CD4-positive, alpha-beta T cell treated with Interleukin-2 at 100 ng/mL for 4 hours (primary cell): ENCODE measurements around the gene NARF.

Source experiments
- DNase-seq: peaks from one replicate; pipeline ENCODE4 v3.0.0-alpha.2; 2020; ENCODE audit warnings: low spot score

The NARF gene

DNA sequence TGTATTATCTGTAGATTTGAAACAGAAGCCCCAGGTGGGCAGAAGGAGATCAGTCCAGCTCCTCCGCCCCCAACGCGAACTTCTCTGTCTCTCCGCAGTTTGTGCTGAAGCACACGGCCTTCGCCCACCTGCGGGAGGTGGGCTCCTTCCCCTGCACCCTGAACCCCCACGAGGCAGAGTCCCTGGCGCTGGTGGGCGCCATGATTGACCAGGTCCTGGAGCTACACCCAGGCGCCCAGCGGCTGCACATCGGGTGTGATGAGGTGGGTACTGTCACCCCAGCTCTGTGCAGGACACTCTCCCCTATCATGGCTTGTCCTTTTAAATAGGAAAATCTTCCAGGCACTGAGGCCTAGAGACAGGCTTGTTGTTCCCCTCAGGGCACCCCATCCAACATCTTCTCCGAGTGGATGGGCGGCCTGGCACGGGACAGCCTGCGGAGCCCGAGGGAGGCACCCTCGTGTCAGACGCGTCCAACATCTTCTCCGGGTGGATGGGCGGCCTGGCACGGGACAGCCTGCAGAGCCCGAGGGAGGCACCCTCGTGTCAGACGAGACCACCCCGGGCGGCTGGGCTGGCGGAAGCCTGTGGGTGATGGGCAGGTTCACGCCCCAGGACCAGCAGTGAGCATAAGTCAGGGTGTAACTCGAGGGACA lies 24.9 kb upstream of the NARF start:
- no peak for DNase-seq

DNA sequence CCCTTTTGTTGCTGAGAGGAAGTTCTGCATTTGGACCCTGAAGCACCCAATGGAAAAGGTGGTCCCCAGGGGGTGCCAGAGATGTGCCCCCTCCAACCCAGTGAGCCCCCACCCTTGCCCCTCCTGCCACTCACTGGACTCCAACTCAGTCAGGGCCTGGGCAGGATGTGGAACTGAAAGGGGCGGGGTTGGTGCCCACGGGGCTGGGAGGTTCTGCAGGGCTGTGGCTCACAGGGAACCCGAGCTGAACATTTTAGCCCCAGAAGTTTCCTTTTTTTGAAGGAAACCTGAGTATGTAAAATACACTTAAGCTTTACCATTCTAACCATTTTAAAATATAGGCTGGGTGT lies 24.4 kb upstream of the NARF start:
- peak; percentile 31 for DNase-seq

DNA sequence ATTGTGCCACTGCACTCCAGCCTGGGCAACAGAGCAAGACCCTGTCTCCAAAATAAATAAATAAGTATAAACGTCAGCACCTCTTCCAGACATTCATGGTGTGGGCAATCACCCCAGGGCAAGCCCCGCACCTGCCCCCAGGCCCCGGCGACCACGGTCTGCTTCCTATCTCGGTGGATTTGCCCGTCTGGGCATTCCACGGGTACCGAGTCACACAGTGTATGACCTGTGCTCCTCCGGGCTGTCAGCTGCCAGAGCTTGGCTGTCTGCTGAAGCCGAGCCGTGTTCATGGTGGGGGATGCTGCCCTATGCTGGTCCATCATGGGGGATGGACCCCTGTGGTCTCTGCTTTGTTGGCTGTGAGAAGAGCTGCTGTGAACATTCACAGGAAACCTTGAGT lies 23.4 kb upstream of the NARF start:
- no peak for DNase-seq

DNA sequence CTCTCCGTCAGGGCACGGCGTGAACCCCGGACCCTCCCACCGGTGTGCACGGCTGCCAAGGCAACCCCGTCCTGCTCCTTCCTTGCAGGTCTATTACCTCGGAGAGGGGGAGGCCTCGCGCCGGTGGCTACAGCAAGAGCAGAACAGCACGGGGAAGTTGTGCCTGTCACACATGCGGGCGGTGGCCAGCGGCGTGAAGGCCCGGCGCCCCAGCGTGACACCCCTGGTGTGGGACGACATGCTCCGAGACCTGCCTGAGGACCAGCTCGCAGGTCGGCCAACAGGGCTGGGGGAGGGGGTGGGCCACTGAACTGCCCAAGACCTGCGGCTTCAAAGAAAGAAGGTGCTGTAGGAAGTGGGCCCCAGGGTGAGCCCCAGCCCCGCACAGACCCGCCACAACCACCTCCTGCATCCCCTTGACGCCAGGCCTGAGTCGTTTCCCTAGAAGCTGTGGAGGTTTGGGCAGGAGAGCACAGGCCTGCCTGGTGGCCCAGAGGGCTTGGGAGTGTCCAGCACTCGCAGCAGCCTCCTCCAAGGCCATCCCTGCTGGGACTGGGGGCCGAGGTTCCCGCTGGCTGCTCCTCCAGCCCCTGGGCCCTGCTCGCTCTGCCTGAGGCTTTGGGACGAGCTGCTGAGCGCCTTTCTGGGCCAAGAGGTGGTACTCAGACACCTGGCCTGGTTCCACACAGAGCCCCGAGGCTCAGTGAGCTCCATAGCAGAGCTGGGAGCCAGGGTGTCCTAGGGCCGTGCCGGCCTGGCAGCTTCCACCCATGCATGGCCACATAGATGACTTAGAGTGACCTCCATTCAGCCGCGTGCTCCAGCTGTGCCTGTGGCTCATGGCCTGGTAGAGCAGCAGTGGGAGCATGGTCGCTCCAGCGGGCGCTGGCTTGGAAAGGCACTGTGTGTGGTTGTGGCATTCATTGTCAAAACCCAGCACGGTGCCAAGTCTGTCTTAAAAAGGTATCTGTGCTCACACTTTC lies 22.6 kb upstream of the NARF start:
- no peak for DNase-seq

DNA sequence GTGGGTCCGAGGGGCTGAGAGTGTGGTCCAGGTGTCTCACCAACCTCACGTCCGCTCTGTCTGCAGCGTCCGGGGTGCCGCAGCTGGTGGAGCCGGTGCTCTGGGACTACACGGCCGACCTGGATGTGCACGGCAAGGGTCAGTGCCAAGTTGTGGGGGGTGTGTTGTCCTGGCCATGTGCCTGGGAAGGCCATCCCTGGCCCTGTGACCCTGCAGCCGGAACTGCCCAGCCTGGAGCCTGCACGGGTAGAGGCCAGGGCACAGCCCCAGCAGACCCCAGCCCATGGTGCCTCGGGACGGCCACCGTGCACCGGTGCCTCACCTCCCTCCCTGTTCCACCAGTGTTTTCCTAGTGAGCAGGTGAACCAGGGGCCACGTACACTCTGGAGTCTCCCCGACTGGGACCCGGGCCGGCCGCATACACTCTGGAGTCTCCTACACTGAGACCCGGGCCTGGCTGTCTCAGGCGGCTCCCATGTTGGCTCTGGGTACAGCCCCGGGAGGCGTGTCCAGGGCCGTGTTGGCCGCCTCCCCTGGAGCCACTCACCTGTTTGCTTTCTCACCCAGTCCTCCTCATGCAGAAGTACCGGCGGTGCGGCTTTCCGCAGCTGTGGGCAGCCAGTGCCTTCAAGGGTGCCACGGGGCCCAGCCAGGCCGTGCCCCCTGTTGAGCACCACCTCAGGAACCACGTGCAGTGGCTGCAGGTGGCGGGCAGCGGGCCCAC lies 21.8 kb upstream of the NARF start:
- DNase-seq: no peak

DNA sequence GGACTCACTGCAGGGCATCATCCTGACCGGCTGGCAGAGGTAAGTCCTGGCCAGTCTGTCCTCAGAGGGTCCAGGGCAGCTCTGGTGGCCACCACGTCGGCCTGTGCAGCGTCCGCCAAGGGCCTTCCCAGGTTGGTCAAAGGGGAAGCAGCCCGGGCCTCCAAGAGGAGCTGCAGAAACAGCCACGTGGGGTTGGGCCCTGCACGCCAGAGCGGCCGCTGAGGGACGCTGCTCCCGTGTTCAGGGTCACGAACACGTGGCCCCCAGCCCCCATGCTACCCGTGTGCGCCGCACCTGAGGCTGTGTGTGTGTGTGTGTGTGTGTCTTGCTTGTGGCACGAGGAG lies 21.2 kb upstream of the NARF start:
- no peak for DNase-seq

DNA sequence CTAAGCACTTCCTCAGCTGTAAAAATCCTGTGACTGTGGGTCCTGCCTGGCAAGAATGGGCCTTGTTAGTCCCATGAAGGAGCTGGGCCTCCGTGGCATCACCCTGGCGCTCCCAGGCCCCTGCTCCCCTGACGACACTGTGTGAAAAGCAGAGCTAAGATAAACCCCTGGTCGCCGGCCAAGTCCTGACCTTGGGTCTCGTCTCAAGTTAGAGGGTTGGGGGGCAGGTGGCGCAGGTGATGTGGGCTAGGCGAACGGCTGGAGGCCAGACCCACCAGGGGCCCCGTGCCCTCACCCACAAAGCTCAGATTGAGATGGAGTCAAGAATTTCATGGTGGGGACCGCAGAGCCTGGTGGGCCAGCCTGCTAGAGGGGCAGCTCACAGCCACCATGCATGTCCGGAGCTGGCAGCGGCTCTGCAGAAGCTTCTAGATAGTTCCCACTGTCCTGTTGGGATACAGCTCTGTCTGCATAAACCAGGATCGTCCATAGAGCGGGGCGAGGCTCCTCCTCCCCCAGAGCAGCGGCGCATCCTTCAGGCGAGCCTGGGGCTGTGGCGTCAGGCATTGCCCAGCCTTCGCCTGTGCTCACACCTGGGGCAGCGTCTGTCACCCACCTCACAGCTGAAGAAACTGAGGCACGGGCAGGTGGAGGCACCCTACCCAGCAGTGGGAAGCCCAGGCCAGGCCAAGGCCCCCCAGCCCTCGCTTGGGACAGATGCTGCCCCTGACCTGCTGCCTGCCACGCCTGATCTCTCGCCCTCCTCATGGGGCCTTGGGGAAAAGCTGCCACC lies 19.9 kb upstream of the NARF start:
- no peak for DNase-seq

DNA sequence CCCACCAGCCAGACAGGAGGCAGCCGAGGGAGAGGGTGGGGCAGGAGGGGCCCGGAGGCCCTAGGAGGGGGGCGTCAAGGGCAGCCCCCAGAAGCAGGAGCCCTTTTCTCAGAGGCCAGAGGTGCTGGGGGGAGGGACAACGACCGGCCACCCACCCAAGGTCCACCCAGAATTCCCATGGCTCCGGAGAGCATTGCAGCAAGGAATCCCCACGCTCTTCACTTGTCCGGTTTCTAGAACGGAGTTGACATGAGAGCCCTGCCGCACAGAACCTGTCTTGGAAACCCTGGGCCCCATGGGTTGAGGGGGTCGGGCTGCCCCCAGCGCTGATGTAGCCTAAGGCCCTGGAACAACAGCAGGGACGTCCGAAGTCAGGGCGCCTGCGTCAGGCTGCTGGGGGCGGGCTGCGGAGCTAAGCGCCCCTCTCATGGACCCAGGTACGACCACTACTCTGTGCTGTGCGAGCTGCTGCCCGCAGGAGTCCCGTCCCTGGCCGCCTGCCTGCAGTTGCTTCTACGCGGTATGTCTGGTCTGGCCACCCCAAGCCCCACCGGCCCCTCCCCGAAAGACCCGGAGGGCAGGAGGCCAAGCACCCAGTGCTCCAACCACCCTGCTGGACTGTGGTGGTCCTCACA lies 19.2 kb upstream of the NARF start:
- no peak for DNase-seq

DNA sequence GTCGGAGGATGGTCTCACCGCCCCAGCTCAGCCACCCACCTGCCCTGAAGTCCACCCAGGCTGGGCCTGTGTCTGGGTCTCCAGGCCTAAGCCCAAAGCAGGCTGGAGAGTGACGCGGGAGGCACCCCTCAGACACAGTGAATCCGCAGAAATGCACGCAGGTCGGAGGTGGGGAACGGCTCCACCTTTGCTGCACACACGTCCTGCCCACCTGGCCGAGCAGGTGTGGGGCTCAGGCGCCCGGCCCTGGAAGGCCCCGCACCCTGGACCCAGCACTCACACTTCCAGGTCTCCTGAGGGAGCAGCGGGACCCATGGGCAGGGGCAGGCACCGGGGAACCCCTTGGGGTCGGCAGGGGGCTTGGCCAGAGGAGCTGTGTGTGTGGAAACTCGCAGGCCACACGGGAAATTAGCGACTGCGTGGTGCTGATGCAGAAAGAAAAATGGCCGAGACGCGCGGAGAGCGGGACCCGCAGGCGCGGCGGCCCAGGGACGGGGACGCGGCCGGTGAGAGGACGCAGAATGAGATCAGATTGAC lies 18.6 kb upstream of the NARF start:
- no peak for DNase-seq

DNA sequence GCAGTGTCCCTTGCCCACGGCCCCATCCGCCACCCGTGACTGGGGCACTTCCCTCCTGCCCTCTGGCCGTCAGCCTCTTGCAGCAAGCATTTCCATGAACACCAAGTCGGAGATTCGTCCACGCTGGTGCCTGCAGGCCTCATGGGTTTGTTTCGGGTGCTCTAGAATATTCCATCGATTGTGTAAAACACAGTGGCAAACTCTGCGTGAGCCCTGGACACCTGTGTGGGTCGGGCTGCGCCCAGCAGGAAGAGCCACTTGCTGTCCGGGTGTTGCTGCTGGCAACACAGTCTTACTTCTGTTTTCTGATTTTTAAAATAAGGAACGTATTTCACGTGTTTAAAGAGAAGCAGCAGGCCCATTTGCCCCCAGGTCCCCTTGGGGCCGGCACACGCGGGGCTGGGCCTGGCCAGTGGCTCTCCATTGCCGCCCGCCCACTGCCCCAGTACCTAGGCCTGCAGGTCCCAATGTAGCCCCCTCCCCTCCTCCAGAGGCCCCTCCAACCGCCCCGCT lies 18.0 kb upstream of the NARF start:
- DNase-seq: no peak

DNA sequence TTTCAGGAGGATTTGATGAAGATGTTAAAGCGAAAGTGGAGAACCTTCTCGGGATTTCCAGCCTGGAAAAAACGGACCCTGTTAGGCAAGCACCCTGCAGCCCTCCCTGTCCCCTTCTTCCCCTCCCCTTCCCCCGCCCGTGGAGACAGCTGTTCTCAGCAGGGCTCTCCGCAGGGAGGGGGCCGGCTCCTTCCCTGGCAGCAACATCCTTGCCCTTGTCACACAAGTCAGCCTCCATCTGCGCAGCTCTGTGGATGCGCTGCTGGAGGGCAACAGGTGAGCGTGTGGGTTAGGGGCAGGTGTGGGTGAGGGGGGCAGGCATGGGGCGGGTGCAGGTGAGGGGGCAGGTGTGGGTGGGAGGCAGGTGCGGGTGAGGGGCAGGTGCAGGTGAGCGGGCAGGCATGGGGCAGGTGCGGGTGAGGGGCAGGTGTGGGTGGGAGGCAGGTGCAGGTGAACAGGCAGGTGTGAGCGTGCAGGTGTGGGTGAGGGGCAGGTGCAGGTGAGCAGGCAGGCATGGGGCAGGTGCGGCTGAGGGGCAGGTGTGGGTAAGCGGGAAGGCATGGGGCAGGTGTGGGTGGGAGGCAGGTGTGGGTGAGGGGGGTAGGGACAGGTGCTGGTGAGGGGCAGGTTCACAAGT lies 17.4 kb upstream of the NARF start:
- no peak for DNase-seq

DNA sequence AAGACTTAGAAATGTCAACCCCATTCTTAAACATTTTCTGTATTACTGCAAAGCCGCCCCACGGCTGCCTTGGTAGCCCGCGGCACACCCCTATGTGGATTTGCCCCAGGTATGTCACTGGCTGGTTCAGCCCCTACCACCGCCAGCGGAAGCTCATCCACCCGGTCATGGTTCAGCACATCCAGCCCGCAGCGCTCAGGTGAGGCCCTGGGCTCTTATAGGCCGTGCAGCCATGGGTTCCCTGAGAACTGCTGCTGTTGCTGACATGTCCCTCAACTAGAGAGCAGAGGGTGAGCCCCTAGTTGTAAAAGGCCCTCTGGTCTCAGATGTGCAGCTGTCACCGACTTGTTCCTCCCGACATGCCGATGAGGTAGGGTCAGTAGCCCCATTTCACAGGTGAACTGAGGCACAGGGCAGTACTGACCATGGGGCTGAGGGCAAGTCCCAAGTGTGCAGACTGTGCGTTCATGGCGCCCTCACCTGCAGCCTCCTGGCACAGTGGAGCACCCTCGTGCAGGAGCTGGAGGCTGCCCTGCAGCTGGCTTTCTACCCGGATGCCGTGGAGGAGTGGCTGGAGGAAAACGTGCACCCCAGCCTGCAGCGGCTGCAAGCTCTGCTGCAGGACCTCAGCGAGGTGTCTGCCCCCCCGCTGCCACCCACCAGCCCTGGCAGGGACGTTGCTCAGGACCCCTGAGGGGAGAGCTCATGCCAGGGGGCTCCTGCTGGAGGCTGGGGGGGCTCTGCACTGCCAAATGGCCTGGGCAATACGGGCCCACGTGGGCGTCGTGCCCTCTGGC lies 16.7 kb upstream of the NARF start:
- DNase-seq: no peak

DNA sequence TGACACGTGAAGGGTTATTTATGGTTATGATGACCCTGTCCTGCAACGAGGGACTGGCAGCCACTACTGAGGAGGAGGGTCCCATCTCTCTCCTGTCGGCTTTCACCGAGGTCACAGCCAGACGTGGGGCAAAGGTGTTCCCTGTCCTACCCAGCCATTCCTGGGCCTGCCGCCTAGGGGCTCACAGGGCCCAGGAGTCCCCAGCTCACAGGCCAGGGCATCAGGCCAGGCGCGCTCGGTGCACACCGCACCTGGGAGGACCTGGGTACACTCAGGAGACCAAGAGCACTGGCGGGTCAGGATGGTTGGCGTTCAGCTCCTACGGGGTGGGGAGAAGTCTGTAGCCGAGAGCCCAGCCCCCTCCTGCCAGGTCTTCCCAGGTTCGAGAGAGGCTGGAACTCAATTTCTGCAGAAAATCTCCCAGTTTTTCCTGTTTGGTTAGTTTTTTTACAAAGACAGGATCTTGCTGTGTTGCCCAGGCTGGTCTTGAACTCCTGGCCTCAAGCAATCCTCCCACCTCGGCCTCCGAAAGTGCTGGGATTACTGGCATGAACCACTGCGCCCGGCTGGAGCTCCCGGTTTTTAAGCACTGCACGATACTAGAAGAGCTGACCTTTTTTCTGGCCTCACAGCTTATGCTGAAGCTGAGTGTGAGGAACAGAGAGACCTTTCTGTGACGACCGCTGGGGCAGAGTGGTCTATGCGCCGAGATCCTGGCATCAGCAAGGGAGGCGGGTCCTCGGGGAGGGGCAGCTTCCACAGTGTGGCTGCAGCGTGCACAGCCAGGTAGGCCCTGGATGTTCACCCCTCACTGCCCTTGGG lies 15.7 kb upstream of the NARF start:
- no peak for DNase-seq

DNA sequence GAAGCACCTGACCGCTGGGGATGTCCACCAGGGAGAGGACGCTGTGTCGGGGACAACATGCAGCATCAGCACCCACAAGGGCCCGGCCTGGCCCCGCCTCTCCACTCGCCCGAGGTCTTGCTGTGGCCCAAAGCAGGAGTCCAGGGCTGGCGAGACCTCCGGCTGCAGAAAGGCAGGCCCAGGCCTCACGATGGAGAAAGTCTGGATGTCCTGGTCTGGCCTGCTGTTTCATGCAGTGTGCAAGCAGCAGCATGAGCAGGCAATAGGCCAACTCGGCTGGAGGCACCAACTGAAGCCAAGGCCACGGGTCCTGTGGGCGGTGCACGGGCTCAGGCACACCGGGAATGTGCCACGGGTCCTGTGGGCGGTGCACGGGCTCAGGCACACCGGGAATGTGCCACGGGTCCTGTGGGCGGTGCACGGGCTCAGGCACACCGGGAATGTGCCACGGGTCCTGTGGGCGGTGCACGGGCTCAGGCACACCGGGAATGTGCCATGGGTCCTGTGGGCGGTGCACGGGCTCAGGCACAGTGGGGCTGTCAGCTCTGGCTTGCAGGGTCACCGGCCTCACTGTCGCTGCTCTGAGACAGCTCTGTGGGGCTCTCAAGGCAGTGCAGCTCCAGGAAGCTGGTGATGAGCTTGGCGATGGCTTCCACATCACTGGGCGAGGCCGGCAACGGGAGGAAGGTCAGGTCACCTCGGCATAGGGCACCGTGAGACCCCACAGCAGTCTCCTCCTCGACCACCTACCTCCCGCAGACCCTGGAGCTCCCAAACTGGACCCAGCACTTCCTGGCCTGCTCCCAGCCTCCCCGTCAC lies 14.9 kb upstream of the NARF start:
- DNase-seq: no peak

DNA sequence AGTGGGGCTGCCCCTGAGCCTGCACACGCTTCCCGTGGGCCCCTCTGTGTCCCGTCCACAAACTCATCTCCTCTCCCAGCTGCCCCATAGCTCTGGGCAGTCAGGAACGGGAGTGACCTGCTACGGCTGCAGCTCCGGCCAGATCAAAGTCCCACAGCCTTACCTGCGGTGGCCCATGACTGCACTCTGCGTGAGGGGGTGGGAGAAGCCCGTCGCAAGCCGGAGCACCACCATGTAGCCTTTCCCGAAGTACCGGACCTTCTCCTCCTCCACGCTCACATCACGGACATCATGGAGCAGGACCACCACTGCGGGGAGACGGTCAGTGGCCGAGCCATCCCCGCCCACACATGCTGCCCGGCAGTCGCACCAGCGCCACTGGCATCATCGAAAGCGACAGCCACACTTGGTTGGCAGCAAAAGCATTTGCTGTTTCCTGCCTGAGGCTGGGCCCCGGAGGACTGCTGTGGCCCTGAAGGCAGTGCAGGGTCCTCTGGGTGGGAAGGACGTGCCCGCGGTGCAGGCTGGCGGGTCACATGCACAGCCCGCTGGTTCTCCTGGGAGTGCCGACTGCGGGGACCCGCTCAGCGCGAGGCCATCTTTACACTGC lies 14.2 kb upstream of the NARF start:
- no peak for DNase-seq

DNA sequence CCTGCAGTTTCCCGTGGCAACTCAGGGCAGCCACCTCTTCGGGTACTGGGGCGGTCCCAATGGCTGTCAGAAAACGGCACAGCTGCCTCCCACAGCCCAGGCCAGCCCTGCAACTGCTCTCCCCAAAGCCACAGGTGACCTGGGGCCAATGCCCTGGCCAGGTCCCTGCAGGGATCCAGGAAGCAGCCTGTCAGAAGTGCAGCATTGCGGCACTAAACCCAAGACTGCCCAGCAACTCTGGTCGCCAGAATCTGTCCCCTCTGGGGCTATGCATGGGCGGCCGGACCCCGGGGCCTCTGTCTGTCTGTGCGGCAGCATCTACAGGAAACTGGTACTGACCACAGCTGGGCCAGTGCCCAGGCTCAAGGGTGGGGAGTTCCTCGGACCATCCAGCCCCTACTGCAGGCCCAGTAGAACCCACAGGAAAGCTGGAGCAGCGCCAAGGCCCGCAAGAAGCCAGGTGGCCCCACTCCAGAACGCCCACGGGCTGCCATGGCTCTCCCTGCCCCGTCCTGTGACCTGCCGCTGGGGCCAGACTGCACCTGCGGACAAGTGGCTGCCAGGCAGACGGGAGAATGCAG lies 13.5 kb upstream of the NARF start:
- DNase-seq: no peak

DNA sequence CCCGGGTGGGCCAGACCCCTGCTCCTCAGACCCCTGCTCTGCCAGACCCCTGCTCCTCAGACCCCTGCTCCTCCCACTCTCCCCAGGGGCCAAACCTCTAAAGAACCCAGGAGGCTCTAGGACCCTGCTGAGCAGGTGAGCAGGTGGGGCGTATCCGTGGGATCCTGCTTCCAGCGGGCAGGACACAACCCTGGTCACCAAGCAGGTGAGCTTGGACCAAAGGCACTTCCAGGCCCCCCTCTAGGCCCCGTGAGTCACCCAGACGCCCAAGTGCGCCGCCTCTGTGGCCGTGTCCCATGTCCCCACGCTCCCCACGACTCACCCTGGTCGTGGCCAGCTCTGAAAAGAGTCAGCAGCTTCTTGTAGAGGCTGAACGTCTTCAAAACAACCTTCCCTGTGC lies 13.0 kb upstream of the NARF start:
- DNase-seq: no peak
